Caco-2 (cell line): ENCODE data around the gene DGKG. TPM values are rescaled to one million over a fixed set of nuclear protein-coding genes. Genes with fewer than 3 reads are reported as not detected.

ENCODE experiments used
- BruUV-seq: library from RNA; stranded (reverse); fragments of 400-500 nt; replicated peaks from 2 replicates; lab custom pipeline; 2021; lab: Mats Ljungman, UMichigan
- CTCF ChIA-PET: fragments of 300-600 bp; sonication (Branson Sonifier 250); formaldehyde crosslinking; loops from one replicate; lab custom pipeline; 2022; ENCODE audit warnings: antibody characterized with exemption; lab: Charles Lee
- POLR2A ChIA-PET: fragments of 300-600 bp; sonication (Branson Sonifier 250); formaldehyde crosslinking; loops from one replicate; lab custom pipeline; 2022; ENCODE audit warnings: antibody characterized with exemption; lab: Charles Lee
- DNase-seq, 2 experiments: peaks; one replicate each; pipeline versions ENCODE4 v3.0.0 to v3.0.0-alpha.2; 2020 to 2022
- H3K27me3 ChIP-seq: replicated peaks from 2 replicates; pipeline ENCODE4 v1.6.0; 2011; ENCODE audit warnings: low read length; ENCODE audit not compliant: control insufficient read depth, insufficient read depth
- H3K36me3 ChIP-seq: 2 replicates; pipeline ENCODE4 v1.5.1; 2011; ENCODE audit warnings: low read length; ENCODE audit not compliant: control insufficient read depth, insufficient read depth
- H3K4me1 ChIP-seq: fragments of 250-450 bp; sonication (Bioruptor Pico); 2 replicates; pipeline ENCODE4 v1.5.1; 2020; ENCODE audit warnings: mild to moderate bottlenecking
- H3K4me3 ChIP-seq: 2 replicates; pipeline ENCODE4 v1.5.1; 2011; ENCODE audit warnings: low read depth, mild to moderate bottlenecking, control low read depth, low read length
- H3K9me3 ChIP-seq: fragments of 250-450 bp; sonication (Bioruptor Pico); 2 replicates; pipeline ENCODE4 v1.5.1; 2020; ENCODE audit warnings: mild to moderate bottlenecking, moderate library complexity
- H3K27ac Mint-ChIP-seq: one replicate; pipeline ENCODE4 v1.8.0; 2022; ENCODE audit warnings: mixed read lengths; ENCODE audit not compliant: unreplicated experiment
- H3K27me3 Mint-ChIP-seq: one replicate; pipeline ENCODE4 v1.8.0; 2022; ENCODE audit warnings: mixed read lengths; ENCODE audit not compliant: insufficient read depth, unreplicated experiment
- H3K36me3 Mint-ChIP-seq: one replicate; pipeline ENCODE4 v1.8.0; 2022; ENCODE audit warnings: mild to moderate bottlenecking, mixed read lengths; ENCODE audit not compliant: insufficient read depth, unreplicated experiment
- H3K4me1 Mint-ChIP-seq: one replicate; pipeline ENCODE4 v1.8.0; 2022; ENCODE audit warnings: low read depth, mixed read lengths; ENCODE audit not compliant: unreplicated experiment
- H3K4me3 Mint-ChIP-seq: one replicate; pipeline ENCODE4 v1.8.0; 2022; ENCODE audit warnings: mild to moderate bottlenecking, moderate library complexity, mixed read lengths; ENCODE audit not compliant: unreplicated experiment
- H3K9me3 Mint-ChIP-seq: one replicate; pipeline ENCODE4 v1.8.0; 2022; ENCODE audit warnings: mixed read lengths; ENCODE audit not compliant: unreplicated experiment
- intact Hi-C: fragments of 100-400 bp; cut with micrococcal nuclease; formaldehyde crosslinking; loops from one replicate; pipeline ENCODE4 v1.10.0; 2022; ENCODE audit not compliant: unreplicated experiment
- total RNA-seq: library from RNA; stranded (reverse); gene quantifications from 2 replicates; pipeline ENCODE4 v1.2.3, GENCODE V29; 2022
- TF ChIP-seq, protein P1 (sequence below), 2 experiments: fragments of 200-600 bp in 1 of 2; IDR thresholded peaks; 1 replicate in 1 of 2; 2 replicates in 1 of 2; pipeline versions ENCODE4 v1.5.1 to v1.8.0; 2011 to 2022; ENCODE audit warnings: antibody characterized with exemption in 1 of 2, control low read depth in 1 of 2, inconsistent platforms in 1 of 2, low read depth in 1 of 2, low read length in 1 of 2, mild to moderate bottlenecking in 1 of 2, moderate library complexity in 1 of 2; ENCODE audit not compliant: insufficient read depth in 1 of 2, severe bottlenecking in 1 of 2, unreplicated experiment in 1 of 2

DGKG gene
- total RNA-seq, 1 experiment from 2014 or later, result 0.32 TPM

- POLR2A ChIA-PET, result no interaction called here
- Mint-ChIP-seq H3K27ac (no peak overlapping the region), H3K9me3 (no peaks in the 10 kb centered on the region), H3K27me3 (no peaks in the 10 kb centered on the region), H3K4me3 (no peak overlapping the region), H3K36me3 (no peaks in the 10 kb centered on the region), H3K4me1 (peaks cover 11% of the 10 kb centered on the region)
- intact Hi-C loops, result no loop called here
- H3K4me1 ChIP-seq, result peaks cover 6% of the 10 kb centered on the region; the same call in 1 of the 2 replicates
- no peak overlapping the region for H3K4me3 ChIP-seq
- DNase-seq, result no peak
- no TSS peak for BruUV-seq
- TF ChIP-seq, protein P1, sequence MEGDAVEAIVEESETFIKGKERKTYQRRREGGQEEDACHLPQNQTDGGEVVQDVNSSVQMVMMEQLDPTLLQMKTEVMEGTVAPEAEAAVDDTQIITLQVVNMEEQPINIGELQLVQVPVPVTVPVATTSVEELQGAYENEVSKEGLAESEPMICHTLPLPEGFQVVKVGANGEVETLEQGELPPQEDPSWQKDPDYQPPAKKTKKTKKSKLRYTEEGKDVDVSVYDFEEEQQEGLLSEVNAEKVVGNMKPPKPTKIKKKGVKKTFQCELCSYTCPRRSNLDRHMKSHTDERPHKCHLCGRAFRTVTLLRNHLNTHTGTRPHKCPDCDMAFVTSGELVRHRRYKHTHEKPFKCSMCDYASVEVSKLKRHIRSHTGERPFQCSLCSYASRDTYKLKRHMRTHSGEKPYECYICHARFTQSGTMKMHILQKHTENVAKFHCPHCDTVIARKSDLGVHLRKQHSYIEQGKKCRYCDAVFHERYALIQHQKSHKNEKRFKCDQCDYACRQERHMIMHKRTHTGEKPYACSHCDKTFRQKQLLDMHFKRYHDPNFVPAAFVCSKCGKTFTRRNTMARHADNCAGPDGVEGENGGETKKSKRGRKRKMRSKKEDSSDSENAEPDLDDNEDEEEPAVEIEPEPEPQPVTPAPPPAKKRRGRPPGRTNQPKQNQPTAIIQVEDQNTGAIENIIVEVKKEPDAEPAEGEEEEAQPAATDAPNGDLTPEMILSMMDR (IDR thresholded peaks at IDR 0.05; ENCODE audit: insufficient read depth in 1 of 2, low read depth in 1 of 2, low read length in 1 of 2, severe bottlenecking in 1 of 2, unreplicated experiment in 1 of 2), result no peak
- H3K9me3 ChIP-seq, result no peaks in the 10 kb centered on the region
- H3K36me3 ChIP-seq, result no peaks in the 10 kb centered on the region
- H3K27me3 ChIP-seq, result no peaks in the 10 kb centered on the region
- CTCF ChIA-PET, result no interaction called here
Observed at GRCh38 chr3:186115239-186115996, 246.6 kb downstream of the DGKG start.

DNA sequence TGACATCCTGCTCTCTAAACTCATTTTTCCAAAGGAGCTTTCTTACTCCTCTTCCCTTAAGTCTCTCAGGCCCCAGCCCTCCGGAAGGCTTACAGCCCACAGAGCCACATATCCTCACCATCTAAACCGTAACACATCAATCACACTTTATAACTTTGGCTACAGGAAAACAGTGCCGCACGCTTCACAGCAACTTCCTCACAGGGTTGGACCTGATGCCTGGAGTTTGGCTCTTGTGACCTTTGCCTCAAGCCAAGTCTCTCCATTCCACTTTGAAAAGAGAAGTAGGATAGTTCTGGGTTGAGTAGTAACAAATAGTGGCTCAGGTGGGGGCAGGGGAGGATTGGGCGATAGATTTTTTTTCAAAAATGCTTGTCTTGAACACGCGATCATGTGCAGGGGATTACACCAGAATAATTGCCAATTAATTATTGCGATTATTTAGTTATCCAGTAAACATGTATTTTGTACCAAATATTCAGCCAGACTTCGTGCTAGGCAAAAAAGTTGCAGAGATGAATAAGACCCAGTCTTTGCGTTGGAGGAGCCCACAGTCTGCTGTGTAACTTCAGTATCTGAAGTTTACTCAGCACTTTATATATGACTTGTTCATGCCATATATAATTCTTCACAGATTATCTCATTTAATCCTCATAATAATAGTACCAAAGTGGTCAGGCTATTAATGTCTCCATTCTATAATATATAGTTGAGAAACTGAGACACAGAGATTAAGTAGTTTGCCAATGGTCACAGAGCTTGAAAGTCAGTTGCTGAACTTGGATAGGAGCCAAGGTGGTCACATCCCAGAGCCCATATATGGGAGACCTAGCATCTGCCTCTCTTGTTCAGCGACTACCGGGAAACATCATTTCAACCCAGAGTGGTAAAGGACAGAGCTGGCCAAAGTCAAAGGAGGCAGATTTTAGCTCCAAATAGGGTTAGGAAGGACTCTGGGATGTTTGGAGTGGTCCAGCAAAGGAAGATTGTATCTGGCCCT lies 250.8 kb downstream of the DGKG start:
- Histone ChIP-seq H3K36me3 (no peaks in the 10 kb centered on the region), H3K4me1 (peaks cover 8% of the 10 kb centered on the region; the same call in 1 of the 2 replicates), H3K9me3 (no peaks in the 10 kb centered on the region), H3K4me3 (no peak overlapping the region), H3K27me3 (no peaks in the 10 kb centered on the region)
- intact Hi-C loops, result no loop called here
- CTCF ChIA-PET, result interaction anchor here (1.1 kb wide), 1 partner anchor 108 kb away, joined by 3 read pairs; no protein-coding TSS in a partner anchor
- no peaks in the 10 kb centered on the region for H3K9me3 Mint-ChIP-seq
- H3K4me1 Mint-ChIP-seq, result peaks cover 21% of the 10 kb centered on the region
- H3K36me3 Mint-ChIP-seq, result peaks cover 19% of the 10 kb centered on the region
- H3K27me3 Mint-ChIP-seq, result no peaks in the 10 kb centered on the region
- TF ChIP-seq, protein P1 (IDR thresholded peaks at IDR 0.05; ENCODE audit: insufficient read depth in 1 of 2, low read depth in 1 of 2, low read length in 1 of 2, severe bottlenecking in 1 of 2, unreplicated experiment in 1 of 2), result no peak
- peak overlapping the region; percentile 80 for H3K4me3 Mint-ChIP-seq
- POLR2A ChIA-PET, result no interaction called here
- no TSS peak for BruUV-seq
- DNase-seq, result no peak
- H3K27ac Mint-ChIP-seq, result no peak overlapping the region
